ENCODE results near the gene VPS50. TPM values are rescaled to one million over a fixed set of nuclear protein-coding genes. Genes with fewer than 3 reads are reported as not detected.
A peak's percentile ranks its signal among the peaks of the same experiment; 100 is the strongest.

VPS50 gene
- total and polyA plus RNA-seq, 10 of the 15 experiments (the other 5 are each of a cell fraction or from before 2014, with no cell fraction given), result 4.0 to 22.0 (median 16.2) TPM

DNA sequence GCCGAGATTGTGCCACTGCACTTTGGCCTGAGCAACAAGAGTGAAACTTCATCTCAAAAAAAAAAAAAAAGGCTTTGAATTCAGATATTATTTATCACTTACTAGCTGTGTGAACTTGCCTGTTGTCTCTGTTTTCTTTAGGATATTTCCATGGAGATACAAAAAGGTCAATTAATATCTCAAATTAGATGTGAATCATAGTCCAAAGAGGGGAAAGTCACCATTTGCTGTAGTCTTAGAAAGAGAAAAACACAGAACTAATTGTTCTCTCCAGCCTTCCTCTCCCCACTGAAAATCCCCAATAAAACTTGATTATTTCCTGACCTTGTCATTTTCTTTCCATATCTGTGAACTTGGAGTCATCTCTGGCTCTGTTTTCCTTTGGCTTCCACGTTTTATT lies 27.1 kb upstream of the VPS50 start:
- no peaks in the 10 kb centered on the region for H3K4me1 ChIP-seq (ENCODE audit: control insufficient read depth, insufficient read depth, low read length)
- DNase-seq (ENCODE audit: low read depth, low spot score) (no peak), FAIRE-seq (no peak), ATAC-seq (no peak)
- no peaks in the 10 kb centered on the region for H3K79me2 ChIP-seq (ENCODE audit: control insufficient read depth, insufficient read depth, low read length)
- in situ Hi-C loops (cut with MboI), result no loop called here
- H2AFZ ChIP-seq (ENCODE audit: control insufficient read depth, low read depth, low read length), result no peak overlapping the region
- H3K36me3 ChIP-seq (ENCODE audit: control insufficient read depth in 2 of 2, insufficient read depth in 2 of 2, low read length in 1 of 2), result no peaks in the 10 kb centered on the region
- H4K20me1 ChIP-seq (ENCODE audit: control insufficient read depth, insufficient read depth), result no peaks in the 10 kb centered on the region
- H3K27ac ChIP-seq (ENCODE audit: control insufficient read depth, insufficient read depth), result no peak overlapping the region
- ChIA-PET RAD21 (ENCODE audit: unreplicated experiment) (no interaction called here), SMC1A (ENCODE audit: uncharacterized antibody, unreplicated experiment) (interaction anchor here (0.7 to 1.7 kb wide), 5 partner anchors 9 to 909 kb away, joined by 3 to 5 read pairs (median 4); no protein-coding TSS in a partner anchor), CTCF (interaction anchor here (1.3 to 1.8 kb wide), 2 partner anchors 23 to 41 kb away, joined by 3 to 5 read pairs; no protein-coding TSS in a partner anchor), POLR2A (no interaction called here)
- intact Hi-C loops (cut with micrococcal nuclease; ENCODE audit: unreplicated experiment), result no loop called here
- 44% methylated on average over 2 of the region's 2 CpGs for WGBS (ENCODE audit: insufficient coverage, insufficient replicate concordance, low lambda C conversion rate, missing lambda C conversion rate)
- BruUV-seq (replicated peaks), result no TSS peak
- H3K9me3 ChIP-seq (replicated peaks; ENCODE audit: control insufficient read depth, insufficient read depth, low read length), result no peaks in the 10 kb centered on the region
- H3K4me2 ChIP-seq (ENCODE audit: control insufficient read depth, insufficient read depth), result no peak overlapping the region
- no peaks in the 10 kb centered on the region; a peak in 1 of 4 replicates for H3K27me3 ChIP-seq (replicated peaks in 1 of 2; ENCODE audit: control insufficient read depth in 2 of 2, insufficient read depth in 2 of 2, low read length in 1 of 2)
- TF ChIP-seq WRNIP1 (IDR thresholded peaks at IDR 0.05; ENCODE audit: borderline replicate concordance, low read depth, low read length) (no peak), ATF7 (IDR thresholded peaks at IDR 0.05; ENCODE audit: low read depth) (no peak), ESRRA (IDR thresholded peaks at IDR 0.05; ENCODE audit: low read length) (no peak), NFYB (IDR thresholded peaks at IDR 0.05; ENCODE audit: insufficient read depth, low read depth, low read length) (no peak)
- no peak overlapping the region for H3K4me3 ChIP-seq
- H3K9ac ChIP-seq (ENCODE audit: control insufficient read depth, insufficient read depth, low read length), result no peak overlapping the region

DNA sequence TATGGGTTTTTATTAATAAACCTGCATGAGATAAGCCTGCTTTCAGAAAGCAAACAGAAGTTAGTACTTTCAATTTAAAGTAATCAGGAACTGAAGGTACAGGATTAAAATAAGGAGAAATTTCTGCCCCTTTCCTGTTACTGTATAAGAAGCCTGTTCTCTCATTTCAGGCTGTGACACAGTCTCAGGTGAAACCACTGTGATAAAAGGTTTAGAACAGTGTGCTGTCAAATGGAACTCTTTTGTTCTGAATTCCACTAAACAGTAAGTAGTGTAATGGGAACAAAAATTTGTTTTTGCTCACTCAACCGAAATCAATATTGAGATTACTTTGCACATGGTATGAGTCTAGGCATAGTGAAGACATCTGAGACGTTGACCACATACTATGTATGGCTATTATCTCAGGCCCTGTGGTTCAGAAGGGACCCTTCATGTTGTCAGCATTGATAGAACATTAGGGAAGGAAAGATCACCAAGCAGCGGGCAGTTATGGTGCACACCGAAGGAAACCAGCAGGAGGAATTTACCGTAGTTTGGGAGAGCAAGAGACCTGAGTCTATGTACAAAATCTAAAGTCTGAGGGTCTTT lies 20.8 kb upstream of the VPS50 start:
- in situ Hi-C loops (cut with MboI) (no loop called here), intact Hi-C loops (cut with micrococcal nuclease; ENCODE audit: unreplicated experiment) (no loop called here)
- ChIA-PET POLR2A (no interaction called here), CTCF (interaction anchor here (0.6 to 1.2 kb wide), 3 partner anchors 18 to 372 kb away, joined by 3 read pairs; no protein-coding TSS in a partner anchor), SMC1A (ENCODE audit: uncharacterized antibody, unreplicated experiment) (interaction anchor here (0.9 to 1.3 kb wide), 3 partner anchors 18 to 243 kb away, joined by 3 to 4 read pairs (median 3); no protein-coding TSS in a partner anchor), RAD21 (ENCODE audit: unreplicated experiment) (no interaction called here)
- H3K4me3 ChIP-seq, result no peak overlapping the region
- no peaks in the 10 kb centered on the region for H3K9me3 ChIP-seq (replicated peaks; ENCODE audit: control insufficient read depth, insufficient read depth, low read length)
- BruUV-seq (replicated peaks), result no TSS peak
- no peaks in the 10 kb centered on the region for H4K20me1 ChIP-seq (ENCODE audit: control insufficient read depth, insufficient read depth)
- H3K4me2 ChIP-seq (ENCODE audit: control insufficient read depth, insufficient read depth), result no peak overlapping the region
- no peak overlapping the region for H2AFZ ChIP-seq (ENCODE audit: control insufficient read depth, low read depth, low read length)
- no peak for FAIRE-seq
- no peak overlapping the region for H3K27ac ChIP-seq (ENCODE audit: control insufficient read depth, insufficient read depth)
- ATAC-seq, result peak; percentile 59
- no peaks in the 10 kb centered on the region for H3K79me2 ChIP-seq (ENCODE audit: control insufficient read depth, insufficient read depth, low read length)
- H3K9ac ChIP-seq (ENCODE audit: control insufficient read depth, insufficient read depth, low read length), result no peak overlapping the region
- no peak for DNase-seq (ENCODE audit: low read depth, low spot score)
- H3K36me3 ChIP-seq (ENCODE audit: control insufficient read depth in 2 of 2, insufficient read depth in 2 of 2, low read length in 1 of 2), result no peaks in the 10 kb centered on the region
- WGBS (ENCODE audit: insufficient coverage, insufficient replicate concordance, low lambda C conversion rate, missing lambda C conversion rate), result 38% methylated on average over 5 of the region's 5 CpGs
- no peaks in the 10 kb centered on the region for H3K4me1 ChIP-seq (ENCODE audit: control insufficient read depth, insufficient read depth, low read length)
- peaks cover 0 to 3% of the 10 kb centered on the region in 2 experiments; a peak in 1 of 4 replicates for H3K27me3 ChIP-seq (replicated peaks in 1 of 2; ENCODE audit: control insufficient read depth in 2 of 2, insufficient read depth in 2 of 2, low read length in 1 of 2)
- TF ChIP-seq MEF2B (IDR thresholded peaks at IDR 0.05; ENCODE audit: partially characterized antibody, poor library complexity, severe bottlenecking), result no peak
- no peak for TF ChIP-seq EP300 (IDR thresholded peaks at IDR 0.05; ENCODE audit: borderline replicate concordance in 1 of 2, control insufficient read depth in 1 of 2, low read depth in 2 of 2, low read length in 2 of 2)
- no peak for TF ChIP-seq E4F1 (IDR thresholded peaks at IDR 0.05; ENCODE audit: borderline replicate concordance, partially characterized antibody)
- no peak for TF ChIP-seq POLR2A (IDR thresholded peaks at IDR 0.05; ENCODE audit: low read depth, low read length)
- TF ChIP-seq YY1 (IDR thresholded peaks at IDR 0.05; ENCODE audit: low read depth, low read length), result no peak
- TF ChIP-seq CHD2 (IDR thresholded peaks at IDR 0.05; ENCODE audit: borderline replicate concordance, low read depth, low read length), result no peak
- TF ChIP-seq TCF3 (IDR thresholded peaks at IDR 0.05; ENCODE audit: borderline replicate concordance, insufficient read depth, low read depth, low read length), result no peak
- TF ChIP-seq SREBF2 (IDR thresholded peaks at IDR 0.05; ENCODE audit: low read length), result no peak
